ENCODE results near the gene OR10A4.
"Not testable (repeated sequence)": the region's sequence is repeated elsewhere in the genome, so short reads cannot be mapped to it uniquely, and the experiment has no call there.

The OR10A4 gene, protein sequence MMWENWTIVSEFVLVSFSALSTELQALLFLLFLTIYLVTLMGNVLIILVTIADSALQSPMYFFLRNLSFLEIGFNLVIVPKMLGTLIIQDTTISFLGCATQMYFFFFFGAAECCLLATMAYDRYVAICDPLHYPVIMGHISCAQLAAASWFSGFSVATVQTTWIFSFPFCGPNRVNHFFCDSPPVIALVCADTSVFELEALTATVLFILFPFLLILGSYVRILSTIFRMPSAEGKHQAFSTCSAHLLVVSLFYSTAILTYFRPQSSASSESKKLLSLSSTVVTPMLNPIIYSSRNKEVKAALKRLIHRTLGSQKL

DNA sequence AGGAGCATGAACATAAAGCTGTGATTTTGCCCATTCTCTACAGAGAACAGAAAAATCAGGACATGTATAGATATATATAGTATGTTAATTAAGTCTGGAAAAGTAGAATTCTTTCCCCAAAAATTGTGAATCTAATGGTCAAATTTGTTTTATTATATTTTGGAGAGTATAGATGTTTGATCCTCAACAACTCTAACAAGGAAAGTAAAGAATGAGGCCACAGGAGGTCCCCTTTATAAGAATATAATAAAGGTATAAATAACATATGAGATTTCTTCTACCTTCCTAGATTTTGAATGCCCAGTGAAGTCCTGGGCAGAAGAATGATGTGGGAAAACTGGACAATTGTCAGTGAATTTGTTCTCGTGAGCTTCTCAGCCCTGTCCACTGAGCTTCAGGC lies at the start of gene OR10A4:
Gene OR10A4, plus strand, starts transcription at position 301 of the 400 bp plus-strand sequence. Its CDS starts 23 bp downstream, at position 324.
- no peak for DNase-seq

DNA sequence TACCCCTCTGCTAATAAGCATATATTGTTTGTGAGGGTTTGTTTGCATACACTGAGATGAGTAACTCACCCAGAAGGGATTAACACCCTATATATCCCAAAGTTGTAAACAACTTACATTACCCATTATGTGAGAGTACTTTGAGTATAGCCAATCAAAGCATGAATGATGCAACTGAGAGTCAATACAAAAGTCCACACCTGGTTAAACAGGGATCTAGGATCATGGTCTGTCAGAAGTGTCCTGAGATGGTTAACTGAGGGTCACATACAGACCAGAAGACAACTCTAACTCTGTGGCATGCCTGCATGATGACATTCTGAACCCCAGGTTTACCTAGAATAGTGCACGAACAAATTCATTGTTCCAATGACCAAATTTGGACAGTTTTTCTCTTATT lies 48.3 kb upstream of the OR10A4 start:
- no peak for DNase-seq

DNA sequence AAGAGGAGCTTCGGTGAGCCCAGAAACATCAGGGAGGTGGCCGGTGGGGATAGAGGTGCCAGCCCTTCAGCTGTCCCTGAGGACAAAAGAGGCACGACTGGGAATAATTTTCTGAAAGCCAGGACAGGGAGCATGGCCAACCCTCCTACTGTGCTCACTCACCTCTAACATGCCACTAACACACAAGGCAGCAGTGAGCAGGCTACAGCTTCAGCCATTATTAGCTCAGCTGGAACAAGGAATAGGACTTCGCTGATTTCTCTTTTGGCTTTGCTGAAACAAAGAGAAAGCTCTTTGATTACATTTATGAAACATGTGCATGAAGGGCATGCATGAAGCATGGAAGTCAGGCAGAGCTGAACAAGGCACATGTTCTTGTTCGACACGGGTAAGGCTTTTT lies 43.1 kb upstream of the OR10A4 start:
- DNase-seq = no peak

DNA sequence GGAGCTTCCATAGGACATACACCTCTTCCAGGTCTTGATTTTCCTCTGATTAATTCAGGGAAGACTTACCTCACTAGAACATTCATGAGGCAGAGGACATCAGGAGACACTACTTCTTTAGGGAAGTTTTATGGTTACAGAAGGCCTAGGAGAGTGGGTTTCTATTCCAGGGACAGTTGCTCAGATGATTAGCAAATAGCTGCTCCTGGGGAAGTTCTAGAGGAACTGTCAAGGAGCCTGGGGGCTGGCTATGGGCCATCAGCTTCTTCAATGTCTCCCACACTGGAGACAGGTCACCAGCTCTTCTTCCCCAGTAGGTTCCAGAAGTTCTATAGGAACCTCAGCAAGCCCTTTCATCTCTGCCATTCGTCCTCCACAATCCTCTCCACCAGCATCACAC lies 42.4 kb upstream of the OR10A4 start:
- DNase-seq = no peak

DNA sequence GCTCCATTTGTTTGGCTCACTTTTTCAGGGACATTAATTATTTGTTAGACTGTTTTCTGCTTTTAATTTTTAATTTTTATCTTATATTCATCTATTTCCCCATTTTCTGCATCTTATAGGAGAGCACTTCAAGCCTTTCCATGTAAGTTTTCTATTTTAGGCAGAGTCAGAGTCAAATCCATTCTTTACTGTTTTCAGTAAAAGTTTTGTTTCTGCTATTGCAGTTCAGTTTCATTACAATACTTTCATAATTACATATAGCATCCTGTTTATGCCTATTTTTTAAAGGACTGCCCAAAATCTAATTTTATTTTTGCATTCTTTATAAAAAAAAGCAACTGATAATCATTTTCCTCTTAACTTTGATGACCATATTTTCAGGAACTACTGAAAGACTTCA lies 34.7 kb upstream of the OR10A4 start:
- no peak for DNase-seq

DNA sequence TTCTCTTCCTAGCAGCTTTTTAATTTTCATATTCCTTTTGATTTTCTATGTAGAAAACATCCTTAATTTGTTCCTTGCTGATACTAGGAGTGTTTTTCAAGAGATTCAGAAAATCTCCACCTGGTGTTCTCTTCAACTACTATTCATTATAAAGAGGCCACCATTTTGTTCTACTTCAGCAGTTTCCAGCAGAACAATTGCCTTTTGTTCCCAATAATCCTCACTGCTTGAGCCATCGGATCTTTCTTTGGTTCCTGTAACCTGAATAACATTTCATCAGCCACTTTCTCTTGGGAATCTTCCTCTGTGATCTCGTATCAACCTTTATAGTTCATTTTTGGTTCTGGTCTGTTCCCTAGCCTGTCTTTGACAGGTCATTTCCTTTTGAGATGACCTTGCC lies 32.8 kb upstream of the OR10A4 start:
- no peak for DNase-seq

DNA sequence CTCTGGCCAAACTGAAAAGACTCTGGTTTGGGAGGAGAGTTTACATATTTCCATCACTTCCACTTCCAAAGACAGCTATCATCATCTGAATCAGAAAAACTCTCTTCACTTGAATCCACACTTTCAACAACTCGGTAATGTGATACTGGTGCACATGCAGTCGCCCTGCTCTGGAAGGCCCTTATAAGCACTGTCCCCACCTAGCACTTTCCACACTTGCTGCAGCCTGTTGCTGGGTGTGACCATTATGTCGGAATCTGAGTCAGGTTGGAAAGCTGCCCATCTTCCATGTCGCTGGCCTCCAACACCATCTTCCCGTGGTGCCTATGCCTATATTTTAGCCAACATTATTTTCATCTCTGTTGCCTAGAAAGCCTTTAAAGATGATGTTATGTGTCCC lies 32.1 kb upstream of the OR10A4 start:
- no peak for DNase-seq

DNA sequence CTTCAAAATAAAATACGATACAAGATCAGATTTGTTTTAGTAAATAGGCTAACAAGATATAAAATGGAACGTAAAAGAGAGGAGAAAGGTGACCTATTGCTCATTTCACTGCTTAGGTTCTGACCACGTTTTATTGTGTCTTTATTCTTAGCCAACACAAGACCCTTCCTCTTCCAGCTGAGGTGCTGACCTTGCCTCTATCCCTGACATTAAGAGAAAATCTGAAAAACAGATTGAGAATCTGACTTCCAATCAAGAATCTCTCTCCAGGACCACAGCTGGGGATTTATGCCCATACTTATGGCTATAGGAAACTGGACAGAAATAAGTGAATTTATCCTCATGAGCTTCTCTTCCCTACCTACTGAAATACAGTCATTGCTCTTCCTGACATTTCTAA lies 31.0 kb upstream of the OR10A4 start, which contains the start of gene OR10A5:
Gene OR10A5, plus strand, starts transcription at position 301 of the 400 bp plus-strand sequence. Its CDS starts 0 bp downstream, at position 301.
- no peak for DNase-seq

DNA sequence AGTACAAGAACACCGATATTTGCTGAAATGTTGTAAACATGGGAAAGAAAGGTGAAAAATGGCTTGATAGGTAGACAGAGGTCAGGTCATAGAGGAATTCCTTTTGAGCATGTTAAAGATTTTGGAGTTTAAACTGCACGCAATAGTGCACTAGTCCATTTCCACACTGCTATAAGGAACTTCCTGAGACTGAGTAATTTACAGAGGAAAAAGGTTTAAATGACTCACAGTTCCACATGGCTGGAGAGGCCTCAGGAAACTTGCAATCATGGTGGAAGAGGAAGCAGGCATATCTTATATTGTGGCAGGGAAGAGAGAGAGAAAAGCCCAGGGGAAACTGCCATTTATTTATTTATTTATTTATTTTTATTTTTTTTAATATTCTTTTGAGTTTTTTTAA lies 25.9 kb upstream of the OR10A4 start:
- DNase-seq = no peak

DNA sequence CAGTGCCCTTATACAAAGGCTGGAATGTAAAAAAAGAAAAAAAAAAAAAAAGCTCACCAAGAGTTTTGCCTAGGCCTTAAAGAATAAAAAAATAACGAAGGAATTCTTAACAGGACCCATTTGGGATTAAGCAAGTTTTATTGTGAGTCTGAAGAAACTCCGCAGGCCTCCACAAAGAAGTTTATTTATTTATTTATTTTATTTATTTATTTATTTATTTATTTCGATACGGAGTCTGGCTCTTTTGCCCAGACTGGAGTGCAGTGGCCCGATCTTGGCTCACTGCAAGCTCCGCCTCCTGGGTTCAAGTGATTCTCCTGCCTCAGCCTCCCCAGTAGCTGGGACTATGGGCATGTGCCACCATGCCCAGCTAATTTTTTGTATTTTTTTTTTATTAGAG lies 21.6 kb upstream of the OR10A4 start:
- not testable (repeated sequence) for DNase-seq

DNA sequence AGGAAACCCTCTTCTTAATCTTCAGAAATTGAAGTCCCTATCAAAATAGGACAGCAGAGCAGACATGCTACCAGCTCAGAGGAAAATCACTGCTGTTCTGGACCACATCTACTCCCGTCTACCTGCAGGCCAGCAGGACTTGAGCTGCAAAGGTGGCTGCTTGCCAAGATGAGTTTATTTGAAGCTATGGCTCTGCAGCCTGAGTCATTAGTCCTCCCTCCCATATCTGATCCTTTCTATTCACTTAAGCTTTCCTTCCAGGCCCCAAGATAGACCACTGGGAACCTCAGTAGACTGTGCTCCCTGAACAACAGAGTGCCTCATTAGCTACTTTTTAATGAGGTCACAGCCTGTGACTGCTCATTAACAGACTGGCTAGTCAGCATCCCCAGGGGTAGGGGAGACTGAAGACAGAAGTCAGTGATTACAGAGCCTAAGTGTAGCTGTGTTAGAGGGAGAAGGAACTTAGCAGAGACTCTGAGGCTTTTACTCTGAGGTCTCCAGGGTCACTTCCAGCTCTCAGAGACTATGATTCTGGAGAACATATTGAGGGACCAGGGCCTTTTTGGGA lies 20.4 kb upstream of the OR10A4 start:
- no peak for DNase-seq

DNA sequence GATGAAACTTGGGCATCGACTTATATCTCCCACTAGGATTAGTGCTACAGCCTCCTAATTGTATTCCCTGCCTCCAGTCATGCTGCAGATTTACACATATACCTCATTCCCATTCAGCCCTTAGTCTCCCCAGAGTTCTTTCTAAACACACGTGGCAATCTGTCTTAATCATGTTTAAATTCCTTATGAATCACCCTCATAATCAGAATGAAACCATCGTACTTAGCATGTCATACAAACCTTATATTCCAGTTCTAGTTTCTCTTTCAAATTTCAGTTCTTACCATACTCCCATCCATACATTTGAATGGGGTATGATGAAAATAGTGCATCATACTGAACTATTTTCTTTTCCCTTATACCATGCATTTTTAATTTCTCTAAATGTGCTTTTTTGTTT lies 19.6 kb upstream of the OR10A4 start:
- no peak for DNase-seq

DNA sequence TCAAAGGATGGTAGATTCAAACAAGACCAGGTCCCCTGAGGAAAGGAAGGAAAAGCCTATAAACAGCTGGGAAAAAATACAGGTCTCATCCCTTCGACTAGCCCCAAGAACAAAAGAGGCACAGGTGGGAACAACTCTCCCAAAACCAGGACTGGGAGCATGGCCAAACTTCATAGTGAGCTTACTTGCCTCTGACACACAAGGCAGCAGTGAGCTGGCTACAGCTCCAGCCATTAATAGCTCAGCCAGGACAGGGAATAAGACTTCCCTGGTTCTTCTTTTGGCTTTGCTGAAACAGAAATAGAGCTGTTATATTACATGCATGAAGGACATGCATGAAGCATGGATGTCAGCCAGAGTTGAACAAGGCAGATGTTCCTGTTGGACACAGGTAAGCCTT lies 13.5 kb upstream of the OR10A4 start, which contains the start of gene OR10A2:
Gene OR10A2, plus strand, starts transcription at position 97 of the 400 bp plus-strand sequence. CDS start 6,698 bp downstream, outside the sequence.
- DNase-seq = no peak

DNA sequence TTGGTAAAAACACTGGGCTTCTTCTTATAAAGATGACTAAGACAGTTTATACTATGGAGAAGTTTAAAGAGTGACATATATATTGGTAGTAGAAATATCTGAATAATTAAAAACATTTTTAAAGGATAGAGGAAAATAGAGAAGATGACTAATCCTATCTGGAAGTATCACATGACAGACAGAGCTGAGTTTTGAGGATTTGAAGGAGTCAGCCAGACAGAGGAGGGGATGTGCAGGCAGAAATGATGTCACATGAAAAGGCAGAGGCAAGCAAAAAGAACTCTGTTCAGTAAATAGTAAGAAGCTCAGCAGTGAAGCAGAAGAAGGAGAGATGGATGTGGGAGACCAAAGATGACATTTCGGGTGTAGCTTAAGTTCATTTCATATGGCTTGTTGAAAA lies 12.0 kb upstream of the OR10A4 start:
- DNase-seq = no peak

DNA sequence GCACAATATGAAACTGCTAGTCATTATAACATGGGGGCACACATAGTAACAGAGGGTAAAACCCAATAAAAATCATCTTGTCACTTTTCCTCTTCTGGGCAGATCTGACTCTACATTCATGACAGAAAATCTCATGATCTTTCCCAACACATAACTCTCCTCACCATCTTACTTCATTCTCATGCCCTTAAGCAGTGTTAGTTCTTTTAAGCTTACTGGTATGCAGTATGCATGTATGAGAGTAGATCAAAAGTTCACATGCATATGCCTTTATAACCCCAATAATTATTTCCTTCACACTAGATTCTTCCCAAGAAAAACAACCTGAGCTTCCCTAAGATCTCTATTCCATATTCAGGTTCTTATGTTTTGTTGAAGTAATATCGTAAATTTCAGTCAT lies 5.1 kb upstream of the OR10A4 start:
- DNase-seq = no peak

DNA sequence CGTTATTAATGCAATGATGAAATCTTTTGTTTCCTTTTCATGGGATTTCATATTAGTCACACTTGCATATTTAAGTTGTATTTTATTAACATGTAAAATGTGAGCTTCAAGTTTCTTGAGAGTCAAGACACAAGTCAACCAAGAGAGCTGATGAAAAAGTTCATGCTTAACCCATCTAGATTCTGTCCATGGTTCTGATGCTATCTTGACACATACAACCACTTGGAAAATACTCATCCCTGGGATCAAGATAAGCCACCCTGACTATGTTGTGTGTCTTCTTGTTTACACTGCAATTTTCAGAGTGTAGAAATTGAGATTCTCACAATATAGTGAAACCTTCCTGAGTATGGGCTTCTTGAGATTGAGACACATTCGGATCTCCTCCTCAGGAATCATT lies 664 bp upstream of the OR10A4 start:
- DNase-seq = no peak

DNA sequence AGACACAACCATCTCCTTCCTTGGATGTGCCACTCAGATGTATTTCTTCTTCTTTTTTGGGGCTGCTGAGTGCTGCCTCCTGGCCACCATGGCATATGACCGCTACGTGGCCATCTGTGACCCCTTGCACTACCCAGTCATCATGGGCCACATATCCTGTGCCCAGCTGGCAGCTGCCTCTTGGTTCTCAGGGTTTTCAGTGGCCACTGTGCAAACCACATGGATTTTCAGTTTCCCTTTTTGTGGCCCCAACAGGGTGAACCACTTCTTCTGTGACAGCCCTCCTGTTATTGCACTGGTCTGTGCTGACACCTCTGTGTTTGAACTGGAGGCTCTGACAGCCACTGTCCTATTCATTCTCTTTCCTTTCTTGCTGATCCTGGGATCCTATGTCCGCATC lies 489 bp downstream of the OR10A4 start:
- no peak for DNase-seq

DNA sequence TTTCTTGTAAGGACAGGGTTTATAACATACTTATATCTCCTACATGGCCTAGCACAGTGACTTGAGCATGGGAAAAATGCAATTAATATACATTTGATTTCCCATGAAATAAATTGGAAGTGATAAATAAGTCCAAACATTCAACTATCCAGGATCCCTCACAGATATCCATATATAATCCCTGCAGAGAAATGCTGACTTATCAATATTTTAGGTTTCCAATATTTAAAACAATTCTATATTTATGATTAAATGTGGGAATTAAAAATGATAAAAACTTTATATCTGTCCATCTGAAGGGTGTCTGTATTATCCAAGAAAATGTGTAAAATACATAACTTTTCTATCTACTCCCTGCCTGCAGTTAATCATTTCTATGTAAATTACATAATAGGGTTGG lies 6.3 kb downstream of the OR10A4 start:
- no peak for DNase-seq

DNA sequence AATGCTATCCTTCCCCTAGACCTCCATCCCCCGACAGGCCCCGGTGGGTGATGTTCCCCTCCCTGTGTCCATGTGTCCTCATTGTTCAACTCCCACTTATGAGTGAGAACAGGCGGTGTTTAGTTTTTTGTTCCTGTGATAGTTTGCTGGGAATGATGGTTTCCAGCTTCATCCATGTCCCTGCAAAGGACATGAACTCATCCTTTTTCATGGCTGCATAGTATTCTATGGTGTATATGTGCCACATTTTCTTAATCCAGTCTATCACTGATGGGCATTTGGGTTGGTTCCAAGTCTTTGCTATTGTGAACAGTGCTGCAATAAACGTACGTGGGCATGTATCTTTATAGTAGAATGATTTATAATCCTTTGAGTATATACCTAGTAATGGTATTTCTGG lies 11.3 kb downstream of the OR10A4 start:
- not testable (repeated sequence) for DNase-seq

DNA sequence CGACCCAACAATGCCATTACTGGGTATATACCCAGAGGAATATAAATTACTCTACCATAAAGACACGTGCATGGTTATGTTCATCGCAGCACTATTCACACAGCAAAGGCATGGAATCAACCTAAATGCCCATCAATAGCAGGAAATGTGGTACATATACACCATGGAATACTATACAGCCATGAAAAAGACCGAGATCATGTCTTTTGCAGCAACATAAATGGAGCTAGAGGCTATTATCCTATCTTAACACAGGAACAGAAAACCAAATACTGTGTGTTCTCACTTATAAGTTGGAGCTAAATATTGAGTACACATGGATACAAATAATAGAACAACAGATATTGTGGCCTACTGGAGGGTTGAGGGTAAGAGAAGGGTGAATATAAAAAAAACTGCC lies 12.4 kb downstream of the OR10A4 start:
- no peak for DNase-seq

DNA sequence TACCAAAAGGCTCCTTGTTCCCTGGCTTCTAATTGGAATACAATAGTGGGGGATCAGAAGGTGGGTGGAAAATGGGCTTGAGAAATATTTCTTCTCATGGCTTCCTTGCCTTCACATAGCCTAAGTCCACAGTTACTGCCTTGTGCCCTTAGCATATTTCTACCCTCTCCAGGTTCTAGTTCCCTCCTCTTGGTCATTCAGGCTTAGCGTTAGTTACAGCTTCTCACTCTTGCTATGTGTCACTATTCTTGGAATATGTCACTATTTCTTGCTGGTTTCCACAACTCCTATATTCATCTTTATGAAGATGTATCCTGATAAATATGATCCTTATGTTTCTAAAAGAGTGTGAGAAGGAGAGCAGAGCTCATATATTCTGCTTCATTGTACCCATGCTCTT lies 13.4 kb downstream of the OR10A4 start:
- DNase-seq = no peak

DNA sequence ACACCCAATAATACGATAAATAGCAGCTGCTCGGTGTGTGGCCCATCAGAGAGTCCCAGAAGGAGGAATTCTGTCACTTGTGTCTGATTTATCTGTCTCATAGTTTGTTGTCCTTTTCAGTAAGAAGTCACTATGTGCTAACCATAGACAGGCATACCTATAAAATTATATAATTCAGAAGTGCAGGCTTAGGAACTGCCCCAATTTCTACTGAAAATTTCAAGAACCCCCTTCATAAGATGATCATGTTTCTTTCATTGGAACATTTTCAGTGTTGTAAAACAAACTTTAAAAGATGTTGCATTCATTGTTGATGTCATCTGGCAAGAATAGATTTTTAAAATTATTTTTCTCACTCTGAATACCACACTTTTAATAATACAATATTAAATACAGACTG lies 16.0 kb downstream of the OR10A4 start, which contains the start of gene OR2D2:
Gene OR2D2, minus strand, starts transcription at position 101 of the 400 bp plus-strand sequence. Its CDS starts 0 bp downstream, at position 101.
- no peak for DNase-seq

DNA sequence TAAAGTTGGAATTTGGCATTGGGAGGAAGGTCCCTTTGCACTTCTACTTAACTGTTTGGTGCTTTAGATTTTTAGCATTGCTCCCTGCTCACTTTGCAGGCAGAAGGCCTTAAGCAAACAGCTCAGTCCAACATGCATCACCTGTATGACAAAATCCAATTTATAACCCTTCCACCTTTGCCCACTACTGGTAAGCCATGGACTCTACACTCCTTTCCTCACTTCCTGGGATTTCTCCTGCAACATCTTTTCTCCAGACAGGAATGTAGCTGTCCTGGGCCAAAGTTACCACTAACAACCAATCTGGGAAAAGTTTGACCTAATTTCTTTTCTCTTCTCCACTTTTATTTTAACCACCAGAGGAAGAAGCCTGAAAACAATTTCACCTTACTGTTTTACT lies 17.7 kb downstream of the OR10A4 start:
- DNase-seq = no peak

DNA sequence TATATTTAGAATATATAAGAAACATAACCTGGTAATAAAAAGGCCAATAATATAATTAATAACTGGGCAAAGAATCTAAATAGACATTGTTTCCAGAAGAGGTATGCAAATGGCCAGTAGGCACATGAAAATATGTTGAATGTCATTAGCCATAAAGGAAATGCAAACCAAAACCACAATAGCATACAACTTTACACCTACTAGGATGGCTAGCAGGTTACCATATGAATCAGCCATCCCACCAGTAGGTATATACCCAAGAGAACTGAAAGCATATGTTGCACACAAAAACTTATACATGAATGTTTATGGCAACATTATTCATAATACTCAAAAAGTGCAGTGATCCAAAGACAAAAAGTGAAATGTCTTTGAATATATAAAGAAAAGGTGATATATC lies 18.6 kb downstream of the OR10A4 start:
- no peak for DNase-seq

DNA sequence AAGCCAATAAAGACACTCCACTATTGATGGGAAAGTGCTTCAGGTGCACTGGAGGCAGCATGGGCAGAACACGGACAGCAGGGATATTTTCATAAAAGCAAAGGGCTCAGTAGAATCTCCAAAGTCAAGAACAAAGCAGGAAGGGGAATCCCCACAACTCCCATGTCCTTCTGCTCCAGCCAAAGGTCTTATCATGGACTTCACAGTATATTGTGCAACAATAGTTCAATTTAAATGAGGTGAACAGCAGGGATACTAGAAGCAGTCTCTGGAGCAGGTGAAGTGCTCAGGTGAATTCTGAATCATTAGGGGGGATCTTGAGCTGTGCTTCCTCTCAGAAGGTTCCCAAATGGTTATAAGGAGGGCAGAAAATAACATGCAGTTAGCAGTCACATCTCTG lies 22.5 kb downstream of the OR10A4 start:
- no peak for DNase-seq

Data from KG1 (cell line).